Measurements from ENCODE around the gene ARHGAP10. TPM values are rescaled to one million over a fixed set of nuclear protein-coding genes. Genes with fewer than 3 reads are reported as not detected.

ARHGAP10 gene
- total RNA-seq, 1 experiment from 2014 or later, result 4.8 TPM

DNA sequence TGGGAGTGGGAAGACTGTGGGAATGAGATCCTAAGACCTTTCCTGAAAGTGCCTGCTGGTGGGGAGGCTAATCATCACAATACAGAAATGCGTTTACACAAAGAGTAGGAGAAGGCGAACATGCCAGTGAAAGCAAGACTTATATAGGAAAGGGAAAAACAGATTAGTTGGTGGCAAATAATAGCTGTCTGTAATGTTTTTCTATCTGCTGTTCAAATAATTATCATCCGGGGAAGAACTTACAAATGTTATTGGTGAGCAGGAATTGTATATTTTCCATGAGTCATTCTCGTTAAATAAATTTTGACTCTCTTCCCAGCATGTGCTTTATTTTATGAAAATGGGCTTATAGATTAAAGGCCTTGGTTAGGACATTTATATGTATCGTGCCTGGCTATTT is 196.5 kb downstream of the ARHGAP10 start:
- Histone ChIP-seq H3K4me1 (ENCODE audit: insufficient read depth, low read length, poor library complexity, severe bottlenecking) (peaks cover 28% of the 10 kb centered on the region), H3K4me3 (ENCODE audit: low read depth, low read length, poor library complexity, severe bottlenecking) (no peak overlapping the region), H3K27ac (ENCODE audit: low read depth, low read length, poor library complexity, severe bottlenecking) (no peak overlapping the region), H3K27me3 (replicated peaks; ENCODE audit: insufficient read depth, low read depth, low read length, poor library complexity) (no peaks in the 10 kb centered on the region), H3K36me3 (ENCODE audit: insufficient read depth, low read length, poor library complexity, severe bottlenecking) (no peaks in the 10 kb centered on the region), H3K9me3 (ENCODE audit: low read depth, low read length, poor library complexity, severe bottlenecking) (no peaks in the 10 kb centered on the region)
- TF ChIP-seq EZH2 (IDR thresholded peaks at IDR 0.05; ENCODE audit: borderline replicate concordance, low read depth, low read length, poor library complexity, severe bottlenecking), result no peak
- TF ChIP-seq, protein P1, sequence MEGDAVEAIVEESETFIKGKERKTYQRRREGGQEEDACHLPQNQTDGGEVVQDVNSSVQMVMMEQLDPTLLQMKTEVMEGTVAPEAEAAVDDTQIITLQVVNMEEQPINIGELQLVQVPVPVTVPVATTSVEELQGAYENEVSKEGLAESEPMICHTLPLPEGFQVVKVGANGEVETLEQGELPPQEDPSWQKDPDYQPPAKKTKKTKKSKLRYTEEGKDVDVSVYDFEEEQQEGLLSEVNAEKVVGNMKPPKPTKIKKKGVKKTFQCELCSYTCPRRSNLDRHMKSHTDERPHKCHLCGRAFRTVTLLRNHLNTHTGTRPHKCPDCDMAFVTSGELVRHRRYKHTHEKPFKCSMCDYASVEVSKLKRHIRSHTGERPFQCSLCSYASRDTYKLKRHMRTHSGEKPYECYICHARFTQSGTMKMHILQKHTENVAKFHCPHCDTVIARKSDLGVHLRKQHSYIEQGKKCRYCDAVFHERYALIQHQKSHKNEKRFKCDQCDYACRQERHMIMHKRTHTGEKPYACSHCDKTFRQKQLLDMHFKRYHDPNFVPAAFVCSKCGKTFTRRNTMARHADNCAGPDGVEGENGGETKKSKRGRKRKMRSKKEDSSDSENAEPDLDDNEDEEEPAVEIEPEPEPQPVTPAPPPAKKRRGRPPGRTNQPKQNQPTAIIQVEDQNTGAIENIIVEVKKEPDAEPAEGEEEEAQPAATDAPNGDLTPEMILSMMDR (conservative IDR thresholded peaks at IDR 0.05; ENCODE audit: low read depth, low read length), result no peak
- ChIA-PET POLR2A (ENCODE audit: low non-redundant PET) (no interaction called here), CTCF (interaction anchor here (1.0 kb wide), 1 partner anchor 12 kb away, joined by 3 read pairs; no protein-coding TSS in a partner anchor)
- DNase-seq (ENCODE audit: low spot score), result peak; percentile 41
- BruUV-seq (replicated peaks), result no TSS peak
- intact Hi-C loops (cut with micrococcal nuclease; ENCODE audit: unreplicated experiment), result no loop called here

DNA sequence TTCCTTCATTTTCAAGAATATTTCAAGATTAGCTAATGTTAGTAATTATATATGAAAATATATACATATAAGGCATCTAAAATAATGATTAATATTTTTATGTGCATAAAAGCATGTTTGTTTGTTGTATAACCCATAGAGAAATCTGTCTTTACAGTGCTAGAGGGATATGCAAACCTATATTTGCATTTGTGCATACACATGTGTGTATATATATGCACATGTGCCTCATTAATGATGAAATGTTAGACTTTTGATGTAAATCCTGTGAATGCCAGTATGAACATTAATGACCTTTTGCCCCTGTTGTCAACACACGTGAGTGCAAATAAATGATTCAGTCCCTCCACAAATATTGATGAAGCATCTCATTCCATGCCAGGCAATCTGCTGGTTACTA is 197.9 kb downstream of the ARHGAP10 start:
- no peak for TF ChIP-seq EZH2 (IDR thresholded peaks at IDR 0.05; ENCODE audit: borderline replicate concordance, low read depth, low read length, poor library complexity, severe bottlenecking)
- TF ChIP-seq, protein P1 (conservative IDR thresholded peaks at IDR 0.05; ENCODE audit: low read depth, low read length), result no peak
- no peak for DNase-seq (ENCODE audit: low spot score)
- intact Hi-C loops (cut with micrococcal nuclease; ENCODE audit: unreplicated experiment), result no loop called here
- no peak overlapping the region for H3K4me3 ChIP-seq (ENCODE audit: low read depth, low read length, poor library complexity, severe bottlenecking)
- H3K9me3 ChIP-seq (ENCODE audit: low read depth, low read length, poor library complexity, severe bottlenecking), result no peaks in the 10 kb centered on the region
- no peak overlapping the region for H3K27ac ChIP-seq (ENCODE audit: low read depth, low read length, poor library complexity, severe bottlenecking)
- no TSS peak for BruUV-seq (replicated peaks)
- no peaks in the 10 kb centered on the region for H3K36me3 ChIP-seq (ENCODE audit: insufficient read depth, low read length, poor library complexity, severe bottlenecking)
- POLR2A ChIA-PET (ENCODE audit: low non-redundant PET), result no interaction called here
- H3K4me1 ChIP-seq (ENCODE audit: insufficient read depth, low read length, poor library complexity, severe bottlenecking), result peaks cover 21% of the 10 kb centered on the region
- CTCF ChIA-PET, result no interaction called here
- no peaks in the 10 kb centered on the region for H3K27me3 ChIP-seq (replicated peaks; ENCODE audit: insufficient read depth, low read depth, low read length, poor library complexity)

DNA sequence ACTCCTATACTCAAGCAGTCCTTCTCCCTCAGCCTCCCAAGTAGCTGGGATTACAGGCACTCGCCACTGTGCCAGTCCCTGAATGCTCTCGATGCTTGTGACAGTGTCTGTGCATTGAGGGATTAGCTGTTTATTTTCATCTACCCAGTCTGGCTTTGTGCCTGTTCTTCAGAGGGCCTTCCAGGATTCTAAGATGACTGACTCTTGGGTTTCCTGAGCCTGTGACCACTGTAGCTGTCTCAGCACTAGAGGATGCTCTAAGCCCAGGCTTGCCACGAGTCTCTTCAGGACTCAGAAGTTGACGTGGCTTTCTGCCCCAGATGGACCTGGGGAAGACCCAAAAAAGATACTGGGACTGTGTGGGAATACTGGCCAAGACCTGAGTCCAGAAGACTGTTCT is 201.4 kb downstream of the ARHGAP10 start:
- Histone ChIP-seq H3K36me3 (ENCODE audit: insufficient read depth, low read length, poor library complexity, severe bottlenecking) (no peaks in the 10 kb centered on the region), H3K4me1 (ENCODE audit: insufficient read depth, low read length, poor library complexity, severe bottlenecking) (peaks cover 12% of the 10 kb centered on the region), H3K27ac (ENCODE audit: low read depth, low read length, poor library complexity, severe bottlenecking) (no peak overlapping the region), H3K4me3 (ENCODE audit: low read depth, low read length, poor library complexity, severe bottlenecking) (no peak overlapping the region), H3K27me3 (replicated peaks; ENCODE audit: insufficient read depth, low read depth, low read length, poor library complexity) (no peaks in the 10 kb centered on the region), H3K9me3 (ENCODE audit: low read depth, low read length, poor library complexity, severe bottlenecking) (no peaks in the 10 kb centered on the region)
- POLR2A ChIA-PET (ENCODE audit: low non-redundant PET), result no interaction called here
- BruUV-seq (replicated peaks), result no TSS peak
- intact Hi-C loops (cut with micrococcal nuclease; ENCODE audit: unreplicated experiment), result no loop called here
- DNase-seq (ENCODE audit: low spot score), result peak; percentile 45
- TF ChIP-seq, protein P1 (conservative IDR thresholded peaks at IDR 0.05; ENCODE audit: low read depth, low read length), result peak; percentile 38; the same call in 1 of the 2 replicates
- TF ChIP-seq EZH2 (IDR thresholded peaks at IDR 0.05; ENCODE audit: borderline replicate concordance, low read depth, low read length, poor library complexity, severe bottlenecking), result no peak
- CTCF ChIA-PET, result no interaction called here

Measured in A673 (cell line).